Cardiac ventricle fibroblast (primary cell): ENCODE measurements around the gene MC2R. TPM values are rescaled to one million over a fixed set of nuclear protein-coding genes. Genes with fewer than 3 reads are reported as not detected.

Source experiments
- total RNA-seq: library from RNA; depleted of rRNA; stranded (reverse); fragments of >200 nt; gene quantifications from 2 replicates; pipeline ENCODE4 v1.2.3, GENCODE V29; 2015

MC2R gene
- not detected in 2 replicates for total RNA-seq

DNA sequence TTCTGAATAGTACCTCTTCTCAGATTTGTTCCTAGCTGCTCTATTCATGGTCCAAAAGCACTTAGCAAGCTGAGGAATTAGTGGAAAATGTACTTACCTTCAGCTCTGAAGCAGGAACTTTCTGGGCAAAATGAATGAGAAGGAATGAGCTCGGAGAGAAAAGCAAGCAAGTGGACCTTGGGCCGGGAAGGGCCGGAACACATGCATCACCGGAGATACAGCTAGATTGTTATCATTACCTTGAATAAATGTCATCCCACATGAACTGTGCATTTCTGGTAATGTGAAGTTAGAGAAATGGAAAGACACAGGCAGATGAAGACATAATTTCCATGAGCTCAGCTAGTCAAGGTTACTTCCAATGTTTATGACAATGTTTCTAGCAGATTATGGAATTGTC lies at the start of gene MC2R:
Gene MC2R, minus strand, starts transcription at position 146 of the 400 bp plus-strand sequence. CDS start 30,018 bp downstream, outside the sequence.

Other genes with a start within 250 kb of the MC2R start
- 8.2 and 15.5 TPM in 2 replicates for gene FAM210A, start 189.0 kb downstream of the MC2R start, total RNA-seq
- gene RNMT, start 188.9 kb downstream of the MC2R start, total RNA-seq = 15.6 and 20.5 TPM in 2 replicates
- gene MC5R, start 91.4 kb downstream of the MC2R start, total RNA-seq = not detected in 2 replicates
- 1.6 and 1.8 TPM in 2 replicates for gene ZNF519, start 216.9 kb upstream of the MC2R start, total RNA-seq